Endometrial microvascular endothelial cells (primary cell): ENCODE data around the gene NTRK3. TPM values are rescaled to one million over a fixed set of nuclear protein-coding genes. Genes with fewer than 3 reads are reported as not detected.

Experiments used
- in situ Hi-C: cut with HindIII; loops from 2 replicates; pipeline ENCODE4 v1.10.0; 2017; ENCODE audit warnings: low sequenced_read_pairs, low pct_unique_long_range_greater_than_20kb; ENCODE audit errors: inconsistent ontology term
- total RNA-seq: library from RNA; depleted of rRNA; stranded (reverse); fragments of >200 nt; gene quantifications from one replicate; pipeline ENCODE4 v1.2.3, GENCODE V29; 2015; ENCODE audit errors: inconsistent ontology term

NTRK3 gene
- not detected for total RNA-seq

GRCh38 chr15:88256279-88257230 is at the start of gene NTRK3:
TSS of gene NTRK3 (minus strand) at chr15:88256739. CDS start at chr15:88256153, 586 bp downstream.
- in situ Hi-C loops = no loop called here

GRCh38 chr15:88303395-88303794 is 46.9 kb upstream of the NTRK3 start:
- in situ Hi-C loops = no loop called here

- in situ Hi-C loops = no loop called here
Observed at GRCh38 chr15:88302373-88302772, 45.8 kb upstream of the NTRK3 start.

GRCh38 chr15:88301311-88301710 is 44.8 kb upstream of the NTRK3 start:
- in situ Hi-C loops = no loop called here

- in situ Hi-C loops = no loop called here
Observed at GRCh38 chr15:88300861-88301260, 44.3 kb upstream of the NTRK3 start.

GRCh38 chr15:88300089-88300488 is 43.5 kb upstream of the NTRK3 start:
- in situ Hi-C loops = no loop called here

- in situ Hi-C loops = no loop called here
Observed at GRCh38 chr15:88299497-88299896, 43.0 kb upstream of the NTRK3 start.

GRCh38 chr15:88288661-88289060 is 32.1 kb upstream of the NTRK3 start:
- in situ Hi-C loops = no loop called here

- in situ Hi-C loops = no loop called here
Observed at GRCh38 chr15:88288206-88288605, 31.7 kb upstream of the NTRK3 start.

GRCh38 chr15:88284318-88284998 is 27.9 kb upstream of the NTRK3 start:
- in situ Hi-C loops = no loop called here

- in situ Hi-C loops = no loop called here
Observed at GRCh38 chr15:88282614-88283013, 26.1 kb upstream of the NTRK3 start.

GRCh38 chr15:88276821-88277410 is 20.4 kb upstream of the NTRK3 start:
- in situ Hi-C loops = no loop called here

- in situ Hi-C loops = no loop called here
Observed at GRCh38 chr15:88275804-88276203, 19.3 kb upstream of the NTRK3 start.

GRCh38 chr15:88274553-88275460 is 18.3 kb upstream of the NTRK3 start:
- in situ Hi-C loops = no loop called here

GRCh38 chr15:88272421-88272820 is 15.9 kb upstream of the NTRK3 start:
- in situ Hi-C loops = no loop called here

GRCh38 chr15:88269356-88270062 is 13.0 kb upstream of the NTRK3 start:
- in situ Hi-C loops = no loop called here

- in situ Hi-C loops = no loop called here
Observed at GRCh38 chr15:88267720-88268119, 11.2 kb upstream of the NTRK3 start.

- in situ Hi-C loops = no loop called here
Observed at GRCh38 chr15:88266170-88266569, 9.6 kb upstream of the NTRK3 start.
